AG04450 (cell line): ENCODE data around the gene ZMAT3. TPM values are rescaled to one million over a fixed set of nuclear protein-coding genes. Genes with fewer than 3 reads are reported as not detected.
A peak's percentile ranks its signal among the peaks of the same experiment; 100 is the strongest.

Experiments used
- CTCF ChIA-PET: fragments of 300-600, 350-600 bp; formaldehyde crosslinking; extraction: SDS; loops from one replicate; lab custom pipeline; 2022; ENCODE audit warnings: antibody characterized with exemption, inconsistent platforms; lab: Charles Lee
- POLR2A ChIA-PET: fragments of 350-600 bp; formaldehyde crosslinking; extraction: SDS; loops from one replicate; lab custom pipeline; 2021; ENCODE audit warnings: antibody characterized with exemption, inconsistent platforms; lab: Yijun Ruan, JAX
- DNase-seq: peaks from one replicate; pipeline ENCODE4 v3.0.0-alpha.2; 2011; ENCODE audit warnings: low read depth, low spot score
- H3K27ac ChIP-seq: one replicate; pipeline ENCODE4 v1.5.1; 2012; ENCODE audit warnings: low read depth, low read length, control low read depth
- H3K27me3 ChIP-seq: one replicate; pipeline ENCODE4 v1.6.0; 2012; ENCODE audit warnings: low read length; ENCODE audit not compliant: control insufficient read depth, insufficient read depth
- H3K4me3 ChIP-seq: 2 replicates; pipeline ENCODE4 v1.5.1; 2011; ENCODE audit warnings: mild to moderate bottlenecking, low read depth, low read length, control low read depth
- H3K9me3 ChIP-seq: 2 replicates; pipeline ENCODE4 v1.5.1; 2012; ENCODE audit warnings: low read length; ENCODE audit not compliant: control insufficient read depth, insufficient read depth
- polyA plus RNA-seq: library from polyadenylated mRNA; depleted of rRNA; stranded (reverse); fragments of >200 nt; gene quantifications from 2 replicates; pipeline ENCODE4 v1.2.3, GENCODE V29; 2011
- TF ChIP-seq, protein P1 (sequence below): IDR thresholded peaks from 2 replicates; pipeline ENCODE4 v1.5.1; 2011; ENCODE audit warnings: low read depth, low read length, control low read depth, inconsistent platforms

Gene ZMAT3
- polyA plus RNA-seq, 1 experiment, result 51.9 TPM

DNA sequence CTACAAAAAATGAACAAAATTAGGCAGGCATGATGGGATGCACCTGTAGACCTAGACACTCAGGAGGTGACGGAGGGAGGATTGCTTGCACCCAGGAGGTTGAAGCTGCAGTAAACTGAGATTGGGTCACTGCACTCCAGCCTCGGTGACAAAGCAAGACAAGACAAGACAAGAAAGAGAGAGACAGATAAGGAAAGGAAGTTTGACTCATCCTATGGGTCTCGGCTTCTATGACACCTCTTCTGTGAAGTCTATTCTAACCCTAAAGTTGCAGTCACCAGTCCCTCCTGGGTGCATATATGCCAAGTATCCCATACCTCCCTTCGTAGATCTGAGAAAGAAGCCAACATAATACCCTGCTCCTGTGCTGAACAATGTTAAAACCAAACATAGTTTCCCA, 7.9 kb upstream of the ZMAT3 start:
- Histone ChIP-seq H3K27ac (no peak overlapping the region), H3K9me3 (no peaks in the 10 kb centered on the region), H3K27me3 (no peaks in the 10 kb centered on the region), H3K4me3 (no peak overlapping the region)
- TF ChIP-seq, protein P1, sequence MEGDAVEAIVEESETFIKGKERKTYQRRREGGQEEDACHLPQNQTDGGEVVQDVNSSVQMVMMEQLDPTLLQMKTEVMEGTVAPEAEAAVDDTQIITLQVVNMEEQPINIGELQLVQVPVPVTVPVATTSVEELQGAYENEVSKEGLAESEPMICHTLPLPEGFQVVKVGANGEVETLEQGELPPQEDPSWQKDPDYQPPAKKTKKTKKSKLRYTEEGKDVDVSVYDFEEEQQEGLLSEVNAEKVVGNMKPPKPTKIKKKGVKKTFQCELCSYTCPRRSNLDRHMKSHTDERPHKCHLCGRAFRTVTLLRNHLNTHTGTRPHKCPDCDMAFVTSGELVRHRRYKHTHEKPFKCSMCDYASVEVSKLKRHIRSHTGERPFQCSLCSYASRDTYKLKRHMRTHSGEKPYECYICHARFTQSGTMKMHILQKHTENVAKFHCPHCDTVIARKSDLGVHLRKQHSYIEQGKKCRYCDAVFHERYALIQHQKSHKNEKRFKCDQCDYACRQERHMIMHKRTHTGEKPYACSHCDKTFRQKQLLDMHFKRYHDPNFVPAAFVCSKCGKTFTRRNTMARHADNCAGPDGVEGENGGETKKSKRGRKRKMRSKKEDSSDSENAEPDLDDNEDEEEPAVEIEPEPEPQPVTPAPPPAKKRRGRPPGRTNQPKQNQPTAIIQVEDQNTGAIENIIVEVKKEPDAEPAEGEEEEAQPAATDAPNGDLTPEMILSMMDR, result no peak
- POLR2A ChIA-PET, result no interaction called here
- no peak for DNase-seq
- CTCF ChIA-PET, result interaction anchor here (1.3 kb wide), 1 partner anchor 64 kb away, joined by 3 read pairs; no protein-coding TSS in a partner anchor

DNA sequence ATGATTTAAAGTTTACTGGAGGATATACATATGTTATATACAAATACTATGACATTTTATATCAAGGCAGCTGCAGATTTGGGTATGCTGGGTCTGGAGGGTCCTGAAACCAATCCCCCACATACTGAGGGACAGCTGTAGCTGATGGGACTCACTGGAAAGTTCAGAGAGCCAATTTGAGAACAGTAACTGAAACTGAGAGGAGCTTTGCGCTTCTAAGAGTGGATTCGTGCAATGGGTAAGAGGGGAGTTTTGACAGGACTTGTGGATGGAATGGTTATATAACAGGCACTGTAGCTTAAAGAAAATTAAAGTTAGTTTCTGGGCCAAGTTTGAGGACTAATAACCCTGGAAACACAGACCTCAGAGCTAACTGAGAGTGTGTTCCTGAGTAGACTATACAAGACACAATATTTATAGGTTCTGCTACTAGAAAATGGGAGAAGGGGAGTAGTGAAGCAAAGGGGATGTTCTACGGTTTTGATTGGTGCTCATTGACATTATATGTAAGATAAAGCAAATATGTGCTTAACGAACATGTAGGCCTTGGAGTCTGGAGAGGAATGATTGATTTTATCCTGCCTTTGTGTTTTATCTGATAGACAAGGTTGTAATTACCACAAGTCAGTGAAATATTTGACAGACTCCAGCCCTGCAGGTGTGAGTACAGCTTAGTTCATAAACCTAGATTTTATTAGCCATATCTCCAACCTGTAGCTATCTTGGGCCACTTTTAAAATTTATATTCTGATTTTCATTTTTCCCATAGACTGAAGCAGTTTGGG, 4.8 kb upstream of the ZMAT3 start:
- Histone ChIP-seq H3K4me3 (no peak overlapping the region), H3K9me3 (no peaks in the 10 kb centered on the region), H3K27ac (no peak overlapping the region), H3K27me3 (no peaks in the 10 kb centered on the region)
- no peak for DNase-seq
- CTCF ChIA-PET, result interaction anchor here (1.2 to 1.3 kb wide), 2 partner anchors 245 kb away, joined by 5 to 7 read pairs; no protein-coding TSS in a partner anchor
- POLR2A ChIA-PET, result no interaction called here
- TF ChIP-seq, protein P1, result no peak

DNA sequence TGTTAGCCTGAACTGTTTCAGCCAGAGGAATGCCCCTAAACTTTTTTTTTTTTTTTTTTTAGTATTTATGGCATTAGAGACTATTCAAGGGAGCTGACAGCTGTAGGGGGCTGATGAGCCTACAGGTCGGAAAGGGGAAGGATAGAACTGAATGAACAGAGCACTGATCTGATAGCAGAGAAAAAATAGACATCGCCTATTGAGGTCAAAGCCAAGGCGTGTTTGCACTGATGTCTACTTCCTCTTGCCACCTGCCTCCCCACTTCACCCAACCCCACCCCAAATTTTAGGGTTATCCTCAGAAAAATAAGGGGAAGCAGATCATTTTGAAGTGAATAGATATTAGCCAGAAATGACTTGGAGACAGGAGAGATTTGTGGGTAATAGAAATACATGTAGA, 3.0 kb upstream of the ZMAT3 start:
- ChIA-PET CTCF (interaction anchor here (0.5 to 1.6 kb wide), 3 partner anchors 30 to 201 kb away, joined by 3 to 8 read pairs (median 5); no protein-coding TSS in a partner anchor), POLR2A (no interaction called here)
- no peak for DNase-seq
- Histone ChIP-seq H3K27me3 (no peaks in the 10 kb centered on the region), H3K27ac (no peak overlapping the region), H3K4me3 (no peak overlapping the region), H3K9me3 (no peaks in the 10 kb centered on the region)
- TF ChIP-seq, protein P1, result no peak

DNA sequence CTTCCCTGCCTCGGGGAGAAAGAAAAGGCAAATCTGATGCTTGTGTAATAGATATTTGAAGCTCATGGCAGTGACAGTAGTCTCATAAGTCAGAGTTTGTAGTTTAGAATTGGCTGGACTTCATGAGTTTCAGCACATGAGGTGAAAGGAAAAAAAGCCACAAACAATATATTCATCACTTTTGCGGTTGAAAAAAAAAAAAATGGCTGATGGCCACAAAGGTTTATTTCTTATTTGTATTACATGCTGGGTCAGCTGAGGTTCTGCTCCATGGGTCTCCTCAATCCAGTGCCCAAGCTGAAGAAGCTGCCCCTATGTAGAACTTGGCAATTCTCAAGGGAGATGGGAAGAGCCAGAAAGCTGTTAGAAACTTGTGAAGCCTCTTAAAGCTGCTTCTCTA, 2.2 kb upstream of the ZMAT3 start:
- H3K27me3 ChIP-seq, result no peaks in the 10 kb centered on the region
- TF ChIP-seq, protein P1, result no peak
- ChIA-PET POLR2A (interaction anchor here (0.5 kb wide), 1 partner anchor 16 kb away, joined by 6 read pairs; no protein-coding TSS in a partner anchor), CTCF (interaction anchor here (0.8 to 1.6 kb wide), 4 partner anchors 15 to 248 kb away, joined by 3 to 8 read pairs (median 4); no protein-coding TSS in a partner anchor)
- H3K4me3 ChIP-seq, result no peak overlapping the region
- no peak for DNase-seq
- no peaks in the 10 kb centered on the region for H3K9me3 ChIP-seq
- H3K27ac ChIP-seq, result no peak overlapping the region

DNA sequence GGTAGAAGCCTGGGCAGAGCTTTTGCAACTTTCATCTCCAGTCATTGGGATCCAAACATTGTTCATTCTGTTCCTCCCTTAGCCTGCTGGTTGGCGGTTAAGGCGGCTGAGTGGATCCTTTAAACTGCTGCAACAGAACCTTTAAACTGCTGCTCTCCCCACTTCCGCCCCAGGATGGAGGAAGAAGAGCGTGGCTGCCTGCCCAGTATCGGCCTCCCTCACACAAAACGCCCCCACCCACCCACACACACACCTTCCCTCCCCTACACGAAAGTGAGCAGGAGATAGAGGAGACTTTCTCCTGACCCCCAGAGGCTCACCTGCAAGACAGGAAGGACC, 460 bp upstream of the ZMAT3 start:
- H3K9me3 ChIP-seq, result no peaks in the 10 kb centered on the region
- no peak for DNase-seq
- peak overlapping the region; percentile 90 for H3K4me3 ChIP-seq
- H3K27ac ChIP-seq, result peak overlapping the region; percentile 73
- ChIA-PET CTCF (interaction anchor here (1.2 to 1.4 kb wide), 3 partner anchors 27 to 249 kb away, joined by 3 to 6 read pairs (median 5); no protein-coding TSS in a partner anchor), POLR2A (interaction anchor here (0.6 to 1.2 kb wide), 3 partner anchors 24 to 77 kb away, joined by 4 to 5 read pairs (median 4); partner anchors contain the start of gene PIK3CA)
- TF ChIP-seq, protein P1, result no peak
- H3K27me3 ChIP-seq, result no peaks in the 10 kb centered on the region
